ENCODE data around the gene RAB25.
"Not testable (repeated sequence)": the region's sequence is repeated elsewhere in the genome, so short reads cannot be mapped to it uniquely, and the experiment has no call there.

RAB25 gene

GRCh38 chr1:156055281-156056048 is 5.5 kb upstream of the RAB25 start:
- DNase-seq: no peak

DNA sequence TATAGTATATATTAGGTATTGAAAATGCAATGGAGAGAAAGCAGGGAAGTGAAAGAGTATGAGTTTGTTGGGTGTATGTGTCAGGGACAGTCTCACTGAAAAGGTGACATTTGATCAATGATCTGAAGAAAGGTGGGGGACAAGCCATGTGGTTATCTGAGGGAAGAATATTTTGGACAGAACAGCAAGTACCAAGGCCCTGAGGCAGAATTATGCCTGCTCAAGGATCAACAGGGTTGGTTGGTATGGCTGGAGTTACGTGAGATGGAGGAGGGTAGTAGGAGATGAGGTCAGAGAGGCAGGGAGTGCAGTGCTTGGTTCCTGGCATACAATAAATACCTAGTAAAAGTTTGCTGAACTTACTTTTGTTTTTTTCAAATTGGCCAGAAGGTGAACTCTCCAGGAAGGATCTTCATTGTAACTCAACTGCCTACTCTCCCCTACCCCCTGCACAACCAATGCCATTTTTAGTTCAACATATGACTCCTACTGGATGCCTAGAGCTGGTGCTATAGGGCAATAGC is 4.6 kb upstream of the RAB25 start:
- DNase-seq: no peak

DNA sequence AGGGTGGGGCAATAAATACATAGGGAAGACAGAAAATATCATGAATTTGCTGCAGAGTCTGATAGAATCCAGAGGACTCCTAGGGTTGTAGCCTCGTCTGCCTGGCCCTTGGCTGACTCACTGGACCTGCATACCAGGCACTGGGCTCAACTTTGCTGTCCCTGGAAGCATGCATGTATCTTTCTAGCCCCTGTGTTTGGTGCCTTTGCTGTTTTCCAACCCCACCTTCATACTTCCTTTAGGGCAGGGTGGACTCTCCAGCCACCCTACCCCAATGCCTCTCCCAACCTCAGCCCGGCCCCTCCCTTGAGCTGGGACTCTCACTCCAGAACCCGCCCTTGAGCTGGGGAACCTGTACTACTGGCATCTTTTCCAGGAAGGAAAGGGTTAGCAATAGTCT is 1.2 kb downstream of the RAB25 start:
- DNase-seq: no peak

DNA sequence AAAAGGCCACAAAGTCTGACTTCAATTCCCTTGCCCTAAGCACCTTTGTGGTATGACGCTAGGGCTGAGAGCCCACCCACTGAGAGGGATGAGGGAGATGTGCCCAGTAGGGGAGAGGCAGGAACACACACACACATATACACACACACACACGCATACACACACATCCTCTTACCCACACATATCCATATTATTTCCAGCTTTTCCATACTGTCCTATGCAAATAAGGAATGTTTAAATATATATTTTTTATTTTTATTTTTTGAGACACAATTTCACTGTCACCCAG is 3.0 kb downstream of the RAB25 start:
- DNase-seq: no peak

- no peak for DNase-seq
These were observed 3.7 kb downstream of the RAB25 start for GRCh38 chr1:156064615-156065014.

DNA sequence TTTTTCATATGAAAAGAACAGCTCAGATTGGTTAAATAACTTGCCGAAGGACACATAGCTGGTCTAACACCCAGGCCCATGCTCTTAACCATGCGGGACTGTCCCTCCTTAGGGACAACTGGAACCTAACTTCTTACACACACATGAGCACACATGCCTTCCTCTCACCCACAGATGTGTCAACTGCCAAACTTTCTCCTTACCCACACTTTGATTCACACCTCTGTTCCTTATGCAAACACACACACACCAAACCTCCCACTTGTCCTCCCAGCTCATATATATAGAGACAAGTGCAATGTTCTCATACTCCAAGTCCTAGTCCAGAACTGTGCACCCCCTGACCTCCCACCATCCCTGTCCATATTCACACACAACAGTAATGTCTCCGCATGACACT is 4.3 kb downstream of the RAB25 start:
- DNase-seq: no peak

GRCh38 chr1:156065871-156066270 is 4.9 kb downstream of the RAB25 start:
- no peak for DNase-seq

DNA sequence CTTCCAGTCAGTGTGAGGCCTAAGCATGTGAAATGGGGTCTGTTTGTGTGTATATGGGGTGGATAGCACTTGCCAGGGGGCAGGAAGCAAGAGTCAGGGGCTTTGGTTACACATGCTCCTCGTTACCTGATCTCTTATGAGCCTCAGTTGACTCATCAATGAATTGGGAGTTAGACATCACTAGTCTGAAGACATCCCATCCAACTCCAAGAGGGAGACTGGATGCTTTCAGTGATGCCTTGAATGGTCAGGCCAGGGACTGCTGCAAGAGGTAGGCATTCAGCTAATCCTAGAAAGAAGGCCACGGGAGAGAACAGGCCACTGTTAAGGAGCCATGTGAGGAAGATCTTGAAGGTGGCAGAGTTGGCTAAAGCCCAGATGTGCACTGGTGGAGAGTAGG is 6.3 kb downstream of the RAB25 start:
- no peak for DNase-seq

DNA sequence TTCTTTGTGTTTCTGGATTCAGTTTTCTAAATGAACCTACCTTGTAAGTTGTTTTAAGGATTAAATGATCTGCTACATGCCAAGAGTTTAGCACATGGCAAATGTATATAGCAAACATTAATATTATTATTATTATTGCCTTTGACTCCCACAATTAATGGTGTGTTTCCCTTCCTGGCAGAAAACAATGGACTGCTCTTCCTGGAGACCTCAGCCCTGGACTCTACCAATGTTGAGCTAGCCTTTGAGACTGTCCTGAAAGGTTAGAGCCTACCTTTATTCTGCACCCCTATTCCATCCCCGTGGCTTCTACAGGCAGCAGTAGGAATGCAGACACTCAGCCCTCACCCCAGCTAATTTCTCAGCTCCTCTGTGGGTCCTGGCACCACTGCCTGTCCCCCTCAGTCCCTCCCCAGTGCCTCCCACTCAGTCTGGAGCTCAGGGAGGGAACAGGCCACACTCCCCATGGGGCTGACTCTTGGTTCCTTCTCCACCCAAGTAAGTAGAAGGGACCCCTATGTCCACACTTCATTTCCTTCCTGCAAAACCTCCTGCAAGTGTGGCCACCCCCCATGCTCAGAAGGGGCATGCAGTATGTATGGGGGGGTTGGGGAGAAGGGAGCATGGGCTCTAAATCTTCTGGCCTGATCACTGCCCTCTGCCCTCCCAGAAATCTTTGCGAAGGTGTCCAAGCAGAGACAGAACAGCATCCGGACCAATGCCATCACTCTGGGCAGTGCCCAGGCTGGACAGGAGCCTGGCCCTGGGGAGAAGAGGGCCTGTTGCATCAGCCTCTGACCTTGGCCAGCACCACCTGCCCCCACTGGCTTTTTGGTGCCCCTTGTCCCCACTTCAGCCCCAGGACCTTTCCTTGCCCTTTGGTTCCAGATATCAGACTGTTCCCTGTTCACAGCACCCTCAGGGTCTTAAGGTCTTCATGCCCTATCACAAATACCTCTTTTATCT is 8.8 kb downstream of the RAB25 start:
- no peak for DNase-seq

- DNase-seq: no peak
These were observed 9.6 kb downstream of the RAB25 start for GRCh38 chr1:156070548-156070947.

DNA sequence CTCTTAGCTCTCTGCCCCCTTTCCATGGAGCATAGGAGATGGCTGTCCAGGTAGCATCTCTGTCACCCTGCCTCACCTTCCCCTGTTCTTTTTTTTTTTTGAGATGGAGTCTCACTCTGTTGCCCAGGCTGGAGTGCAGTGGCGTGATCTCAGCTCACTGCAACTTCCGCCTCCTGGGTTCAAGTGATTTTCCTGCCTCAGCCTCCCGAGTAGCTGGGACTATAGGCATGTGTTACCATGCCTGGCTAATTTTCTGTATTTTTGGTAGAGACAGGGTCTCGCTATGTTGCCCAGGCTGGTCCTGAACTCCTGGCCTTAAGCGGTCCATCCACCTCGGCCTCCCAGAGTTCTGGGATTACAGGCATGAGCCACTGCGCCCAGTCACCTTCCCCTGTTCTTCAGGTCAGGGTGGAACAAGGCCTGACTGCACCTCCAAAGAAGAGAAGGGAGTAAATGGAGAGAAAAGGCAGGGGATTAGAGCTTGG is 10.4 kb downstream of the RAB25 start:
- DNase-seq: not testable (repeated sequence)

DNA sequence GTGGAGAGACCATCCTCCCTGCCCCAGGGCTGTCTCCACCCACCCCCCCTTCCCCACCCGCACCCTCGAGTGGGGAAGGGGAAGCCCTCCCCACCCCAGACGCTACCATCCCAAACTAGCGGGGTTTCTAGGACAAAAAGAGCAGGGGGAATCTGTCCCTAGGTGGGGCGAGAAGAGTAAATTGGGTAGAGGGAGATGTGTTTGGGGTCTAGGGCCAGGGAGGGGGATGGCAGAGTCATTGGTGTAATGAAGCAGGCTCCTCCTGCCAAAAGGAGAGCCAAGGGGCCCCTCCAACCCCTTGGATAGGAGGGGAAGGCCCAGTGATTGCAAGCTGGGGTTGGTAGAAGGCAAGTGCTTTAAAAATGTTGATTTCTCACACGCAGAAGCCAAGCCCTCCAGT is 11.3 kb downstream of the RAB25 start:
- DNase-seq: no peak

DNA sequence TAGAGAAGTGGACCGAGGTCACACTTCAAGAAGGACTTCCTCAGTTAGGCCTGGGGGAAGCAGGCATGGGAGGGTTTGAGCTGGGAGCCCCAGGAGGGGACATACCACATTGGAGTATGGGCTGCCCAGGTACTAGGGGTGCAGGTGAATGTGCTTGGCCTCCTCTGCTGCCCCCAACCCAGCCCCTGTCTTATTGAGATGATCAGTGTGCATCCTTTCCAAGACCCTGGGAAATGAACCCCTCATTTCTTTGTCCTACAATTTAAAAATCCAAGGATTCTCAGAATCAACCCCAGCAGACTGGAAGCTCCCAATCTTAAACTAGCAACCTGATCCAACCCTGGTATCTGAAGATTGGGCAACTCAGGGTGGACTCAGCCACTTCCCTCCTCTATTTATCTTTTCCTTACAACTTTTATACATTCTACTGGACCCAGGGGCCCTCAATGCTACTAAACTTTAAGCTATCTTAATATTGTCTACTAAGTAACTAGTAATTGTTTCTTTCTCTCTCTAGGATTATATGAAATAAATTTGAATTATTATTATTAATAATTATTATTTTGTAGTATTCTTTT is 12.2 kb downstream of the RAB25 start:
- DNase-seq: no peak

GRCh38 chr1:156073740-156074139 is 12.8 kb downstream of the RAB25 start:
- no peak for DNase-seq

GRCh38 chr1:156074661-156075060 is 13.7 kb downstream of the RAB25 start:
- no peak for DNase-seq

DNA sequence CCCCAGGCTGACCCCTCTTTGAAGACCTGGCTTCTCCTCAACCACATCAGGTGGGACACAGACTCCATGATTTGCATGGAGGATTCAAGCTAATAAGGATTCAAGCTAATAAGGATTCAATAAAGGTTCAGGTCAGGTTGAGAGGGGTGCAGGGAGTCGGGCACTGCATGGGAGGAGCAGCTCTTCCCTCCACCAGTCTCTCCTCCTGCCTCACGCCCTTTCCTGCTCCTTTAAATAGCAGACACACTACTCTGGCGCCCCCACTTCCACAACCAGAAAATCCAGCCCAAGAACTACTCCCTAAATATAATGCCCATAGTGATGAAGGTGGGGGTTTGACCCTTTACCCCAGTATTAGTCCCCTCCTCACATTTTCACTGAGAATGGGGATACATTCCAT is 14.2 kb downstream of the RAB25 start:
- no peak for DNase-seq

- no peak for DNase-seq
These were observed 14.8 kb downstream of the RAB25 start for GRCh38 chr1:156075775-156076204.

GRCh38 chr1:156076609-156077429 is 15.9 kb downstream of the RAB25 start:
- no peak for DNase-seq

DNA sequence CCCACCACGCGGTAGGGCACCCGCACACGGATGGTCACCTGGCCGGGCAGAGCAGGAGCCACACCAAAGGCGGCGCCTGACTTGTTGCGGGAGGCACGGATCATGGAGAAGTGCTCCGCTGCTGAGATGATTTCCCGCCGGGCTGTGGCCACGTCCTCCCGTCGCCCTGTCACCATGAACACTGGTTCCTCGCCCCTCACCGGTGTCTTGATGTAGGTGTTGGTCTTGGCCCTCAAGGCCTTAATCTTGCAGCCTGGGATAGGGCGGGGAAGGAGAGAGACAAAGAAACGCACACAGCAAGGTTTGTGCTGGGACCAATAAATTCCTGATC is 16.4 kb downstream of the RAB25 start:
- DNase-seq: no peak

DNA sequence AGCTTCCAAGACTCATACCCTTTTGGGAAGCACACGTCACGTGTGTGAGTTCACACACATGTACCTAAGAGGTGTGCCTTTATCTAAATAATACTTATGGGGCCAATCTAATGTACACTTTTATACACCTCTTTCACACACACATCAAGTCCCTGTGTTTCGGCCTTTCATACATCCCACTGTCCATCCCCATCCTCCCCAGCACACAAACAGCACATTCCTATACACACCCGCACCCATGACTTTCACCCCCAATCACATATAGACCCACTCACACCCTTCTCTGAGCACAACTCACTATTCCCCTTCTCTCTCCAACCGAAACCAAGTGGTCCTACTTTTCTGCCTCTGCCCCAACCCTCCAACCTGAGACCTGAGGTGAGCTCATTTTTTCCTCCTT is 17.8 kb downstream of the RAB25 start:
- no peak for DNase-seq

DNA sequence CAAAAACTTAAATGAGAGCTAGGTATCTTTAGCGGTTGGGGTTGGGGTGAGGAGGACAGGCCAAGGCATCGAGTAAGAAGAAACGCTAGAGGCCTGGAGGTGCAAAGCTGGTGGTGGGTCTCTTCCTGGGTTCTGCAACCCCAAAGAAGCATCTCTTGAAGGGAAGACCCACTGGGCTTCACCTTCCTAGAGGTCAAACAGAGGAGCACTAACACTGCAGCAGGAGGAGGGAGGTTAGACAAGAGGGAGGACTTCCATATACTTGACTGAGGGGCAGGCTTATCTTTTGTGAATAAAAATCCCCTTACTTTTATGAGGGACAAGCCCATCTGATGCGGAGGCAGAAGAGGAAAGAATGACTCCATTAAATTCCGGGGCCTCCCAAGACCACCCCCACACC is 18.8 kb downstream of the RAB25 start:
- no peak for DNase-seq

DNA sequence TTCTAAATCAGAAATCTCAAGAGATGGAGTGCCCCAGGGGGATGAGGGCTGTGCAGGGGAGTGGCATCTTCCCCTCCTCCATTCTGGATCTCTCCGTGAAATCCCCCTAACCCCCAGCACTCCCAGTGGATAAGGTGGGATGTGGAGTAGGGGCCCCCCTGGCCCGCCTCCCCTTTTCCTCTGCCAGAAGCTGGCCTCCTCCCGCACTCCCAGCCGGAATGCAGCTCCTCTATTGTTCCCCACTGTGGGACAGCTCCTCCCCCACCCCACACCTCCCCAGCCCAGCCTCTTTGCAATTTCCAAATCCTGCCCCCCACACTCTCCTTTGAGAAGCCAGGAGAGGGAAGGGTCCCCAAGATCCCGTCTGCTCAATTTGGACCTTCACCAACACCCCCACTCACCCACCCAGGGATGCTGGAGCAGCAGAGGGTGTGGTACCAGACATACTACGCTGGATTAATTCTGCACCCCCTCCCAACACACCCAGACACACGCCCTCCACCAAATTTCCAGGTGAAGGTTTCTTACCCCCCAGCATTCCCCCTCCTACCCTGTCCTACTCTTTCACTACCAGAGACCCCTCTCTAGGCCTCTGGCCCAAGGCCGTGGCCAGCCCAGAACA is 19.4 kb downstream of the RAB25 start:
- DNase-seq: no peak

DNA sequence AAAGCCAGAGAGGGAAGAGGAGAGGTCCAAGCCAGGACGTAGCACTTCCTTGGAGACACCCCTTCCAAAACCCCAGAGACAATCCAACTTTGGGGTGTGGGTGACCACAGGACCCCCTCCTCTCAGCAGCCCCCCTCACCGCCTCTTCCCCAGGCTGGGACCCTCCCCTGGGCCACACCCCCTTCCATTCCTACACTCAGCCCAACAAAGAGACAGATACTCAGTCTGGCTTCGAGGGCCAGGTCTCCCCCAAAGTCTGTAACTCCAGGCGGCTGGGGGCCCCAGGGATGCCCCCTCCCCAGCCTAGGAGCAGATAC is 19.9 kb downstream of the RAB25 start:
- no peak for DNase-seq
